ENCODE results near the gene NPPB.

NPPB gene

GRCh38 chr1:11904978-11905377 lies 46.2 kb upstream of the NPPB start:
- TF ChIP-seq ZBTB7A (IDR thresholded peaks at IDR 0.05; ENCODE audit: low read depth): no peak
- TF ChIP-seq FOXM1 (IDR thresholded peaks at IDR 0.05; ENCODE audit: borderline replicate concordance, low read depth): no peak
- no peak for TF ChIP-seq YY1 (IDR thresholded peaks at IDR 0.05; ENCODE audit: low read depth)
- no peak for TF ChIP-seq EP300 (IDR thresholded peaks at IDR 0.05; ENCODE audit: borderline replicate concordance)
- no peak for TF ChIP-seq EGR1 (IDR thresholded peaks at IDR 0.05)
- TF ChIP-seq NFIC (IDR thresholded peaks at IDR 0.05): no peak
- TF ChIP-seq TEAD4 (IDR thresholded peaks at IDR 0.05): no peak
- no peak for TF ChIP-seq USF1 (IDR thresholded peaks at IDR 0.05)
- TF ChIP-seq CEBPB (IDR thresholded peaks at IDR 0.05): no peak

- TF ChIP-seq TCF12 (IDR thresholded peaks at IDR 0.05; ENCODE audit: low read depth): no peak
- TF ChIP-seq TEAD4 (IDR thresholded peaks at IDR 0.05): no peak
- TF ChIP-seq CREB1 (IDR thresholded peaks at IDR 0.05; ENCODE audit: low read depth): no peak
- TF ChIP-seq REST (IDR thresholded peaks at IDR 0.05; ENCODE audit: low read depth): no peak
- TF ChIP-seq FOXM1 (IDR thresholded peaks at IDR 0.05; ENCODE audit: borderline replicate concordance, low read depth): no peak
- no peak for TF ChIP-seq USF1 (IDR thresholded peaks at IDR 0.05)
- no peak for TF ChIP-seq YY1 (IDR thresholded peaks at IDR 0.05; ENCODE audit: low read depth)
- no peak for TF ChIP-seq RAD21 (IDR thresholded peaks at IDR 0.05; ENCODE audit: low read depth)
- no peak for TF ChIP-seq ZBTB7A (IDR thresholded peaks at IDR 0.05; ENCODE audit: low read depth)
- no peak for TF ChIP-seq TAF1 (IDR thresholded peaks at IDR 0.05; ENCODE audit: low read depth)
- no peak for TF ChIP-seq NFIC (IDR thresholded peaks at IDR 0.05)
- no peak for TF ChIP-seq CEBPB (IDR thresholded peaks at IDR 0.05)
- TF ChIP-seq EGR1 (IDR thresholded peaks at IDR 0.05): no peak
- no peak for TF ChIP-seq MAX (IDR thresholded peaks at IDR 0.05)
Observed at GRCh38 chr1:11903210-11903609, 44.5 kb upstream of the NPPB start.

GRCh38 chr1:11898831-11899467 lies 40.2 kb upstream of the NPPB start:
- TF ChIP-seq NFIC (IDR thresholded peaks at IDR 0.05) (no peak; the same call in 1 of the 2 replicates), REST (IDR thresholded peaks at IDR 0.05; ENCODE audit: low read depth) (peak; percentile 97), EP300 (IDR thresholded peaks at IDR 0.05; ENCODE audit: borderline replicate concordance) (no peak)

- TF ChIP-seq EGR1 (IDR thresholded peaks at IDR 0.05) (no peak), RAD21 (IDR thresholded peaks at IDR 0.05; ENCODE audit: low read depth) (no peak), MAX (IDR thresholded peaks at IDR 0.05) (no peak), TEAD4 (IDR thresholded peaks at IDR 0.05) (no peak), NFIC (IDR thresholded peaks at IDR 0.05) (no peak), CREB1 (IDR thresholded peaks at IDR 0.05; ENCODE audit: low read depth) (no peak), TCF12 (IDR thresholded peaks at IDR 0.05; ENCODE audit: low read depth) (no peak), CEBPB (IDR thresholded peaks at IDR 0.05) (no peak), YY1 (IDR thresholded peaks at IDR 0.05; ENCODE audit: low read depth) (no peak), TAF1 (IDR thresholded peaks at IDR 0.05; ENCODE audit: low read depth) (no peak), ZBTB7A (IDR thresholded peaks at IDR 0.05; ENCODE audit: low read depth) (no peak), EP300 (IDR thresholded peaks at IDR 0.05; ENCODE audit: borderline replicate concordance) (no peak), REST (IDR thresholded peaks at IDR 0.05; ENCODE audit: low read depth) (no peak), FOXM1 (IDR thresholded peaks at IDR 0.05; ENCODE audit: borderline replicate concordance, low read depth) (no peak), USF1 (IDR thresholded peaks at IDR 0.05) (no peak)
Observed at GRCh38 chr1:11898086-11898785, 39.5 kb upstream of the NPPB start.
